ENCODE data around the gene MMP23B.
"Not testable (repeated sequence)": the region's sequence is repeated elsewhere in the genome, so short reads cannot be mapped to it uniquely, and the experiment has no call there.

The MMP23B gene

DNA sequence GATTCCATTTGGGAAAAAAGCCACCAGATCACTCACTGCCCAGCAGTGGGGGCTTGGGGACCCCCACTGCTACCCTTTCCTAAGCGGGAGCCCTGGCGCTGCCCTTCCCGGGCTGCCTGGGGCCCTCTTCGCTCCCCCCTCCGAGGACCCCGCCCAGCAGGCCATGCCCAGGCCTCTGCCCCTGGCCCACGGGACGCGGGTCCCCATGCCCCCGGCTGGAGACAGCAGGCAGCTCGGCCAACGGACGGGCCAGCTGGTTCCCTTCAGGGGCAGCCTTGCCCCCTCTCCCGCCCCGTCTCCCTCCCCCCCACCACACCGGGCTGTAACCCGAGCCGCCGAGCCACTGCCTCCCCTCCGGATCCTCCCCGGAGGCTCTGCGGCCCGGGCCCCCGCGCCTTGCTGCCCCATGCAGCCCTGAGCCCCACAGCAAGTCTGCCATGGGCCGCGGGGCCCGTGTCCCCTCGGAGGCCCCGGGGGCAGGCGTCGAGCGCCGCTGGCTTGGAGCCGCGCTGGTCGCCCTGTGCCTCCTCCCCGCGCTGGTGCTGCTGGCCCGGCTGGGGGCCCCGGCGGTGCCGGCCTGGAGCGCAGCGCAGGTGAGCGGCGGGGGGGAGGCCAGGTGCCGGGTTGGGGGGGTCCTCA is at the start of gene MMP23B:
TSS of gene MMP23B (plus strand) at position 392 of the 639 bp plus-strand sequence. CDS start at position 438, 46 bp downstream.
- peak; percentile 25 for DNase-seq

DNA sequence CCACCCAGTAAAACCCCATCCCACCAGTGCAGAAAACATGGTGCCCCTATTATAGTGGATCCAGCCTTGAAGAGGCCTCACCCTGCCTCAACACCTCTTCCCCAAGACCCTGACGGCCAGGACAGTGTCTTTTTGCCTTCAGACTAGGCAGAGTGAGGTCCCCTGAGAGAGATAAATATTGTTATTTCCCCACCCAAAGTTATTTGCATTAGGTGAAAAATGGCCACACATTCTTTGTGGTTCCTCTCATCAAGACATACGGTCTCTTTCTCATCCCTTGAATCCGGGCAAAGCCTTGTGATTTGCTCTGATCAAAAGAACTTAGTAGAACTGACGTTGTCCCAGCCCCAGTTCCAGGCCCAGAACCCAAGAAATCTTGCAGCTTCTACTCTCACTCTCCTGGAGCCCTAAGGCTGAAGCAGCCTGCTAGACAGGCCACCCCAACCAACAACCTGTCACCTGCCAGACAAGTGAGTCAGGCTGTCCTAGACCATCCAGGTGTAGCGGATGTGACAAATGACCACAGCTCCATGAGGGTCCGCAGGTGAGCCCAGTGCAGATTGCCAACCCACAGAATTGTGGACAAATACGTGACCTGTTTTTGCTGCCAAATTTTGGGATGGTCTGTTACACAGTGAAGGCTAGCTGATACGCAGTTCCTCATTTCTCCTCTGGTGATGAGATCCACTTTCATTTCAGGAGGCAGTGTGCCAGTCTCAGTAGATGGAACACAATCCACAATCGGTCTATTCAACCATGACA is 49.2 kb upstream of the MMP23B start:
- DNase-seq, result no peak

DNA sequence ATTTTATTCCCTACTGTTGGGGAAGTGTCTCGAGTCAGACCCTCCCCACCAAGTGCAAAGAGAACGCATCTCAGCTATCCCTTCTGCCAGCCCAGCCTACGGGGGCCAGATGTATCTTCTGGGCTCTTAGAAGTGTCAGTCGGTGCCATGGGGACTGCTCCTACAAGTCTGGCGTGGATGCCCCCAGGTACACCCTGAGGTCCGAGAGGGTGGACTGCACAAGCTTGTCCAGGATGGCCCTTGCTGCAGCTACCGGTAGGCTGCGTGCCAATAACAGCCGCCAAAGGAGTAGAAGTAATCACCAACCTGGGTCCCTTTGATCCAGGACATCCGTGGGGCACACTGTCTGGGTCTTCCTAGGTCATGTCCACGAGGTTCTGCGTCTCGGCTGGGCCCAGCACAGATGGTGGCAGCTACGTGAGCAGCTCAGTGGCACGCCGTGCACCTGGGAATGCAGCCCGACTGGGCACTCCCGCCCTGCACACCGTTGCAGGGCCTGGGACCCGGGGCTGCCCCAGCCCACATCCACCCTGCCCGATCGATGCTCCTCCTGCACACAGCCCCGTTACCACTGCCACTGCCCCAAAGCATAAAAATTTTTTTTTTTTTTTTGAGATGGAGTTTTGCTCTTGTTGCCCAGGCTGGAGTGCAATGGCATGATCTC is 48.5 kb upstream of the MMP23B start:
- DNase-seq, result no peak

DNA sequence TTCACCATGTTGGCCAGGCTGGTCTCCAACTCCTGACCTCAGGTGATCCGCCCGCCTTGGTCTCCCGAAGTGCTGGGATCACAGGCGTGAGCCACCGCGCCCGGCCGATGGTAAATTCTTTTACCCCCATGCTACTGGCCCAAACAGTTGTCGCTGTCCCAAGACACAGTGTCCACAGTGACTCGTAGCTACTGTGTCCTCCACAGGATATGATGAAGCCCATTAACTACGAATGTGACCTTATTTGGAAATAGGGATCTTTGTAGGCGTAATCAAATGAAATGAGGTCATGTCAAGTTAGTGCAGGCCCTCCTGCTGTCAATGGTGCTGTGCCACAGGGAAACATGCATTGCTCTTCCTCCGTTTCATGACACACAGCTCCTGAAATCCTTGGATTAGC is 40.5 kb upstream of the MMP23B start:
- no peak for DNase-seq

DNA sequence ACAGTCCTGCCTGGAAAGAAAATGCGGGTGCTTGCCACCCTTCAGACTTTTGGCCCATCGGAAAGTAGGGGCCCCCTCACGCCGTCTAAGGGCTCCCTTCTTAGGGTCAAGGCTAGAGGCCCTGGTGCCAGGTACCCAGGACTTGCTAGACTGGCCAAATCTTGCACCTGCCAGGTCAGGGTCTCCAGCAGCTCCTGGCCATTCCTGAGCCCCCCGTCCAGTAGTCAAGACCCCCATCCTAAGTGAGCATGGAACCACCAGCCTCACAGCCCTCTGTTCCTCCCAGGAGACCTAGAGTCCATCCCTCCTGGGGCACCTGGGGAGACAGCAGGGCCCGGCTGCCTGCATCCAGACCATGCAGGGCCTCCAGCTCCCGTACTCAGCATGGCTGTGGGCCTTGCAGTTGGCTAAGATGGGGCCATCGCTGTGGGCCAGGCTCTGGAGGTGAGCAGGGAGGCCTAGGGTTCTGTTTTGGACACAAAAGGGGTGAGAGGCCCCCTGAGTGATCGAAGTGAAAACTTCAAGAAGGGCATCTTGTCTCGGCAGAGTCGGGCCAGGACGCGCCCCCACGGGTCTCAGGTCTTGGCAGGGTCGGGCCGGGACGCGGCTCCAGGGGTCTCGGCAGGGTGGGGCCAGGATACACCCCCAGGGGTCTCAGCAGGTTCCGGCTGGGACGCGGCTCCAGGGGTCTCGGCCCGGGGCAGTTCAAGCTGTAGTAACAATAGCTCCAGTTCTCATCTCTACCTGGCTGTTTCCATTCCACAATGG is 38.0 kb upstream of the MMP23B start:
- no peak for DNase-seq

DNA sequence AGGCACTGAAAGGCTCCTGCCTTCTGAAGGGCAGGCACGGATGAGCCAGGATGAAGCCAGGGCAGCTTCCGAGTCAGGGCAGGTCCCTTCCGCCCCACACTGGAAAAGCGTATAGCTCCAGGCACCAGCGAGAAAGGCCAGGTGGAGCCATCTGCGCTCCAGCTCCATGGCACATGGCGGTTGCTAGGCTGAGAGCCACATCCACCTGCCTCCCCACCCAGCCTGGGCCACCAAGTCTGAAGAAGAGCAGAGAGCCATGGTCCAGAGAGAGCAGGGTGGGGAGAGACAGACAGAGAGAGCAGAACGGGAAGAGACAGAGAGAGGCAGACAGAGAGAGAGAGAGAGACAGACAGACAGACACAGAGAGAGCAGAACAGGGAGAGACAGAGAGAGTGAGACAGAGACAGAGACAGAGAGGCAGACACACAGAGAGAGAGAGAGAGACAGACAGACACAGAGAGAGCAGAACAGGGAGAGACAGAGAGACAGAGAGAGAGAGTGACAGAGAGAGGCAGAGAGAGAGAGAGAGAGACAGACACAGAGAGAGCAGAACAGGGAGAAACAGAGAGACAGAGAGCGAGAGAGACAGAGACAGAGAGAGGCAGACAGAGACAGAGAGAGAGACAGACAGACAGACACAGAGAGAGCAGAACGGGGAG is 37.2 kb upstream of the MMP23B start:
- no peak for DNase-seq

DNA sequence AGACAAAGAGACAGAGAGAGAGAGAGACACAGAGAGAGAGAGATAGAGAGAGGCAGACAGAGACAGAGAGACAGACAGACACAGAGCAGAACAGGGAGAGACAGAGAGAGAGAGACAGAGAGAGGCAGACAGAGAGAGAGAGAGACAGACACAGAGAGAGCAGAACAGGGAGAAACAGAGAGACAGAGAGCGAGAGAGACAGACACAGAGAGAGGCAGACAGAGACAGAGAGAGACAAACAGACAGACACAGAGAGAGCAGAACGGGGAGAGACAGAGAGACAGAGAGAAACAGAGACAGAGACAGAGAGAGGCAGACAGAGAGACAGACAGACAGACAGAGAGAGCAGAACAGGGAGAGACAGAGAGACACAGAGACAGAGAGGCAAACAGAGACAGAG is 36.6 kb upstream of the MMP23B start:
- DNase-seq, result not testable (repeated sequence)

DNA sequence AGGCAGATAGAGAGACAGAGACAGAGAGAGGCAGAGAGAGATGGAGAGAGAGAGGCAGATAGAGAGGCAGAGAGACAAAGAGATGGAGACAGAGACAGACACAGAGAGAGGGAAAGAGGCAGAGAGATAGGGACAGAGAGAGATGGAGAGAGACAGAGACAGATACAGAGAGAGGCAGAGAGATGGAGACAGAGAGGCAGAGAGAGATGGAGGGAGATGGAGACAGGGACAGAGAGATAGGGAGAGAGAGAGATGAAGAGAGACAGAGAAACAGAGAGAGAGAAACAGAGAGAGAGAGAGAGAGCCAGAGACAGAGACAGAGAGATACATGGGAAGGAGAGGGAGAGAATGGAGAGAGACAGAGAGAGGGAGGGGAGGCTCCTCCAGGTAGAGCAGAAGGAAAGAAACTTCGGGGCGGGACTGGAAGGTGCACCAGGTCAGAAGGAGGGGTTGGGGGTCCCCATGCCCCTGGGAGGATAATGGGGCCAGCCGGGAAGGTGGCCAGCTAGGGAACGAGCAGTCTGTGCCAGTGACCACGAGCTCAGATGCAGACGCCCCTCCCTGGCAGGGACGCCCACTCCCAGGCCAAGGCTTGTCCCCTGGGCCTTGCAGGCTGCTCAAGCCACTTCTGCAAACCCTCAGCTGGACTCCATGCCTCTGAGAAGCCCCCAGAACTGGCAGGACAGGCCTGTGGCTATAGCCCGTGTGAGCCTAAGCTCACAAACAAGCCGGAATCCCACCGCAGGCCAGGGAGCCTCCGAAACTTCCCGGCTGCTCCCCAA is 35.3 kb upstream of the MMP23B start:
- no peak for DNase-seq

DNA sequence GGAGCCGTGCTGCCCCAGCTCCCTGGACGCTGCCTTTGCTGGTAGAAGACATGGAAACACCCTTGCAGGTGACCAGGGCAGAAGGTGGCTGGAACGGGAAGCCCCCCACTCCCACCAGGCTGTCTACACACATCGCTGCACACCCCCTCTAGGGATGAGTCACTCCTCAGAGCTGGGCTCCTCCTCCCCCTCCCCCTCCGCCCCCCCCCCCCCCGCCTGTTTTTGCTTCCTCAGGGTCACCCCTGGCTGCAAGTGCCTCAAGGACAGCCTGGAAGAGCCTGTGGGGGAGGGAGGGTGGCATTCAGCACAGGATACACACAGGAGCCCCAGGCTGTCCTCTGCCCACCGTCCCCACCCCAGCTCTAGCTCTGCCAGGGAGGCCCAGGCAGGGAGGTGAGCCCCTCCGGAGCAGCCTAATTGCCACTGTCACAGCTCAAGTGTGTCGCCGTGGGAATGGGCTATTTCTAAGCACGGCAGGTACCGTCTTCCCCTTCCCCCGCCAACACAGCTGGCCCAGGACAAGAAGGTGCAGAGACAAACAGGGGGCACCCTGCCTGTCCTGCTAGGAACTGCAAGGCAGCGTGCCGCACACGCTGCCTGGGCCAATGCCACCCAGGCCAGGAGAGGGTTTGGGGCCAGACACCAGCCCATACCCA is 34.6 kb upstream of the MMP23B start:
- no peak for DNase-seq

DNA sequence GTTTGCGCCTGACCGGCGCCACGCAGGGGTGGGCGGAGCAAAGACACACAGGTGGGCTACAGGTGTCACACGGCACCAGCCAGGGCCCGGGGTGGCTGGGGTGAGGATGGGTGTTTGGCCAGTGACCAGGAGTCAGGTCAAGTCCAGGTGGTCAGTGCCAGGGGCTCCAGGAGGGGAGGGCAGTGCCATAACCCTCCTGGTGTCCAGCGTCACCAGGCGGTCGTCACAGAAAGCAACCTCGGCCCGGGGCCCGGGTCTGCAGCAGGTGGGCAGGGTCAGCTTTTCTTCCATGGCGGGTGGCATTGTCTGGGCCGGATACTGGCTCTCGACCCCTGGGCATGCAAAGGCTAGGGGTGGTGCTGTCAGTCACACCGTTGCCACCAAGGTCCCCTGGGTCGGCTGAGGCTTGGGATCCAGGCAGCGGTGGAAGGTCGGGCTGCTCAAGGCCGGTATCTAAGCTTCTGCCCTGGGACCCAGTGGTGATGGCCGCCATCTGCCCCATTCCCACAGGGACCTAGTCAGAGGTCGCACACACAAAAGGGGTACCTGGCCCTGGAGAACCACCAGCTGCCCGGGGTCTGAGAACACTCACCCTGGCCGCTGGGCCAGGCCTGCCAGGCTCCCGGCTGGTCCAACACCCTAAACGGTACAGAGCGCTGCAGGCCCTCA is 33.8 kb upstream of the MMP23B start:
- no peak for DNase-seq

DNA sequence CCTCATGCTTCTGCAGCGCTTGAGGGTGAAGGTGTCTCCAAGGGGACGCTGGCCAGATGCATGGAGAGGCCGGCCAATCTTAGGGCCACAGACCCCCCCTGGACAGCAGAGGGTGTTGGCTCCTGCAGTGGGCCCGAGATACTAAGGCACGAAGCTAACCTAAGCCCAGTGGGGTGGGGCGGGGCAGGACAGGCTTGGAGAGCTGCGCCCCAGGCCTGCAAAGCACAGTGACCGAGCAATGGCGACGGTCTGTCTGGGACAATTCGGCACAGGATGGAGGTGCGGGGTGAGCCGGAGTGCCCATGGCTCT is 33.3 kb upstream of the MMP23B start:
- DNase-seq, result no peak

DNA sequence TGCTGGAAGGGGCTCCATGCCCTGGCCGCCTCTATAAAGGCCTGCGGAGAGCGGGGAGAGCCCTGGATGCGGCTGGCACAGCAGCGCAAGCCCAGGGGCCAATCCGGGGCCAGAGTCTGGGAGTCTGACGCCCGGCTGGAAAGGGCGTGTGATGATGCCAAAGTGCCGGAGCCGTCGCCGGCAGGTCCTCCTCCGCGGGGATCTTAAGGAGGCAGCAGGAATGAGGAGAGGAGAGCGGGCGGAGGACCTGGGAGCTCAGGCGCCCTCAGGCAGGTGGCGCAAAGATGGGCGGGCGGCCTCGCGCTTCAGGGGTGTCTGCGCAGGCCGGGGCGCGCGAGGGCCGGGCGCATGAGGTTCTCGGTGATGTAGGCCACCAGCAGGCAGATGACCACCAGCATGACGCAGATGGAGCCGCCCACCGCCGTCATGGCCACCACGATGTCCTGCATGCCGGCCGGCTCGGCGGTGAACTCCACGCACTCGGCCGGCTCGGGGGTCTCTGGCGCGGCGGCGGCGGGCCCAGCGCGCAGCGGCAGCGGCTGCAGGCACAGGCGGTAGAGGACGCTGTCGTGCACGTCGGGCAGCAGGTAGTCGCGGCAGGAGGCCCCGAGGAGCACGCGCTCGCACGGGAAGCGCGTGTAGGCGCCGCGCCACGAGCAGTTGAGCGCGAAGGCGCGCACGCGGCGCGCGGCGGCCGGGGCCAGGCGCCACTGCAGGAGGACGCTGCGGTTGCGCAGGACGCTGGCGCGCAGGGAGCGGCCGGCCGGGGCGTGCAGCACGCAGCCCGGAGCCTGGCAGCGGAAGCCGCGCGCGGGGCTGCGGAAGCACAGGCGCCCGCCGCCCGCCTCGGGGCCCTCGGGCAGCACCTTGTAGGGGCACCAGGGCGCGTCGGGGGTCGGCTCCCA is 32.7 kb upstream of the MMP23B start:
- DNase-seq, result no peak

DNA sequence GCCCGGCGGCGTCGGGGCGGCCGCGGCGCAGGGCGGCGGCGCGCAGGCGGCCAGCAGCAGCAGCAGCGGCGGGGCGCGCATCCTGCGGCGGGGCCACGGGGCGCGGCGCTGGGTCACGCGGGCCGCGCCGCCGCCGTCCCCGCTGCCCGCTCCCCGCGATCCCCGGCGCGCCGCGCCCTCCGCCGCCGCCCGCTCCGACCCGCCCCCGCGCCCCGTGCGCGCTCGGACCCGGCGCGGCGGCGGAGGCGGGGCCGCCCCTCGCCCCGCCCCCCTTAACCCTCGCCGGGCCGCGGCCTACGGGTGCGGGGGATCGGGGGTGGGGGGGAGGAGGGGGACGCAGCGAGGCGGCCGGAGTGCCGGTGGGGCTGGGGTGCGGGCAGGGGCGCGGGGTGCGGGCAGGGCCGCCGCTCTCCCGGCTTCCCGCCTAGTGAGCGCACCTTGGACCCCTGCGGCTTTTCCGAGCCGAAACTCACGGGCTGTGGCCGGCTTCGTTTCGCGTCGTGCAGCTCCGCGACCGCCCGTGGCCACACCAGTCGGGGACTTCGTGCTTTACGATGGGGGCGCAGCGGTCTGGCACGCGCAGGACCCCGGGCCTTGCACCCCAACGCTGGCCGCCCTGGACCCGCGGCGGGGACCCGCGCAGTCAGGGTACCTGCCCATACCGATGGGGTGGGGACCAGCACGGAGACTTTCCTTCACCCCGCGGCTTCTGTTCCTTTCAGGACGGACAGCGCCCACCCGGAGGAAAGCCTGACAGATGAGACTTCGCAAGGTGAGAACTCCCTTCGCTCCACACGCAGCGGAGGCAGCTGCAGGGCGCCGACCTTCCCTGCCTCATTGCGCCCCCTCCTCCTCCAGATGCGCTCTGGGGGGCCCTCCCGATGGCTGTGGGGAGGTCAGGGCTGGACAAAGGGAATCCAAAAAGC is 31.8 kb upstream of the MMP23B start, which contains the start of gene FNDC10:
TSS of gene FNDC10 (minus strand) at position 201 of the 926 bp plus-strand sequence. CDS start at position 81, 120 bp downstream.
- DNase-seq, result no peak

DNA sequence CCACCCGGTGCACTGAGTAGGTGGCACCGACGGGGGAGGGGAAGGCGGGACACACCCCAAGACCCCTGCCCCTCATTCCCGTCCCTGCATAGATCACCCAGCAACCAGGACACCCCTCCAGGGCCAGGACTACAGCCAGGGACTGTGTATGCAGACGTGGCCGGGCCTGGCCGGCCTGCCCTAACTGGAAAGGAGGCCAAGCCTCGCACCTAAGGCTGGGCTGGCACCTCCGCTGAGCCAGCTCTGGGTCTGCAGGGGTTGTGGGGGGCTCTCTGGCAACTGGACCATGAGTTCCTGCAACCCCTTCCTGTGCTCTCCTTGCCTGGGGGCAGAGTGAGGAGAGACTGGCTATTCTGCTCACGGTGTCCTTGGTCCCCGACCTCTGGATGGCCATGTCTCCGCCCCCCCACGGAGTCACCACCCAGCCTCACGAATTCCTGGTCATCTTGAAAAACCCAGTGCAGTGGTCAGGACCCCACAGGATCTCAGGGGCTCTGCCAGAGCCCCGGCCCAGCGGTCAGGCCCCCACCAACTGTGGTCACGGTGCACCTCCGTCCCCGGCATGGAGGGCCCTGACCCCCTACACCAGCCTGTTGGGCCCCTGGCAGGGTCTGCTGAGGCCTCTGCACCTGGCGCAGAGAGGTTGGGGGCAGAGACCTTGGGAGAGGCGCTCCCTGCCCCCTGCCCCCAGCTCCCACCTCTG is 31.0 kb upstream of the MMP23B start:
- DNase-seq, result no peak

DNA sequence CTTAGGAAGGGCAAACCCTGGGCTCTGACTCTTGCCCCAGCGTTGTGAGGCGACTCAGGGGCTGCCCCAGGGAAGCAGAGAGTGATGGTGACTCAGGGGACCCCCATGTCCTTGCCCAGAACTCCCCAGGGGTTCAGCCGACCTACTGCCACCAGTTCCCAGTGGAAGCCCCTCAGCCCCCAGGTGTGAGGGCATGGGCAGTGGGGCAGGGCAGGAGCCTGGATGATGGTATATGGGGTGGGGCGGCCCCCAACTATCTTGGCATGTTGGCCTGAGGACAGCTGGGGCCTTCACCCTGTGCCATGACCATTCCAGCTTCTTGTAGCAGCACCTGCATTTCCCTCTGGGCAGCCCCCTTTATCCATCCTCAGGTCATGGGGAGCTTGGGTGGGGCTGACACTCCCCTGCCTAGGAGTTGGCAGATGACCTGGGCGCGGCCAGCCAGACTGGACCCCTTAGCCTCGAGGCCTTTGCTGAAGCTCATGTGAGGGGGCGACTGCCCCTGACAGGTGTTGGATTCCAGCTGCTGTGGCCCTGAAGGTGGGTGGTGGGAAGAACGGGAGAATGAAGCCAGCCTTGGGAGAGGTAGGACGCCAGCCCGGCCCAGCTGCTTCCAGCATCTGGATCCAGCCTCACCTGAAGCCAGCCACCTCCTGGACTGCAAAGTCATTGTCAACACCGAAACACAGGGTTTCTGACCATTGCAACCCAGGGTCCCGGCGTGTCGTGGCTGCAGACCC is 30.2 kb upstream of the MMP23B start:
- no peak for DNase-seq

DNA sequence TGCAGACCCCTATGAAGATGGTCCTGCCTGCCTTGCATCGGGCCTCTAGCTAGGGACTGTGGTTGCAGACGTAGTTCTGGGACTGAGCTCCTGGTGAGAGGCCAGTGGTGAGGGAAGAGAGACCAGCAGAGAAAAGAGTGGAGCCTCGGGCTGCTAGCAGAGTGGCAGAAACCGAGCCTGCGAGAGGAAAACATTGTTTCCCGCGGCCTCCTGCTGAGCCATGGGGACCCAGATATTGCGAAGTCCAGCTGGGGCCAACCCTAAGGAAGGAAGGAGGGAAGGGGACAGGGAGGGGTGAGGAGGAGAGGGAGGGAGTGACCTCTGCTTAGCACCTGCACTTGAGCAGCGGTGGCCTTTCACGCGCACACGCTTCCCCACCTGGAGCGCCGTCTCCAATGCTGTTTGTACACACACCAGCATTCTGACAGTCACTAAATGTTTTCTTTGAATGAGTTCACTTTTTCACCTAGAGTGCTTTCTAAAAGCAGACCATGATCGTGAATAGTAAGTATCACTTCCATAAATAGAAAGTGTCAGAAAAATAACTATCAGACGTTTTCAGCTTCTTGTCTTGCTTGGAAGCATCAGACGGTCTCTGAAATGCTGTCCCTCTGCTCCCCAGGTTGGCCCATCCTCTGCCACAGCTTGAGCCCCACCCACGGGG is 29.5 kb upstream of the MMP23B start:
- no peak for DNase-seq

All from activated CD8-positive, alpha-beta memory T cell treated with anti-CD3 and anti-CD28 coated beads, Interleukin-2, amount 50 U/mL, for 4 hours (primary cell).